Fibroblast of lung (primary cell): Measurements from ENCODE around the gene ENPP4. TPM values are rescaled to one million over a fixed set of nuclear protein-coding genes. Genes with fewer than 3 reads are reported as not detected.

Experiments used
- DNase-seq, 2 donors: peaks; one replicate each; pipeline versions ENCODE4 v3.0.0 to v3.0.0-alpha.2; 2010; ENCODE audit warnings: low read depth in 2 of 2
- H2AFZ ChIP-seq: 2 replicates; pipeline ENCODE4 v1.5.1; 2012; ENCODE audit warnings: low read length, control low read depth, inconsistent platforms
- H3K27ac ChIP-seq: 2 replicates; pipeline ENCODE4 v1.5.1; 2011; ENCODE audit warnings: low read length, control low read depth; ENCODE audit not compliant: insufficient read depth
- H3K27me3 ChIP-seq: 2 replicates; pipeline ENCODE4 v1.5.1; 2011; ENCODE audit warnings: mild to moderate bottlenecking, low read length; ENCODE audit not compliant: control insufficient read depth, insufficient read depth
- H3K36me3 ChIP-seq: 2 replicates; pipeline ENCODE4 v1.5.1; 2011; ENCODE audit warnings: low read length; ENCODE audit not compliant: control insufficient read depth, insufficient read depth
- H3K4me1 ChIP-seq: 2 replicates; pipeline ENCODE4 v1.5.1; 2011; ENCODE audit warnings: low read length; ENCODE audit not compliant: control insufficient read depth, insufficient read depth; ENCODE audit errors: extremely low read depth
- H3K4me2 ChIP-seq: 2 replicates; pipeline ENCODE4 v1.5.1; 2011; ENCODE audit warnings: low read length, control low read depth; ENCODE audit not compliant: insufficient read depth; ENCODE audit errors: extremely low read depth
- H3K4me3 ChIP-seq, 4 experiments: fragments of 200-600 bp in 1 of 4; sonication (generic) in 1 of 4; replicated peaks in 1 of 4; 2 replicates each; pipeline ENCODE4 v1.5.1; 2011 to 2016; ENCODE audit warnings: low read length in 4 of 4, low read depth in 3 of 4, mild to moderate bottlenecking in 3 of 4, control low read depth in 2 of 4, inconsistent platforms in 1 of 4, mixed read lengths in 1 of 4; ENCODE audit not compliant: insufficient read depth in 1 of 4; ENCODE audit errors: control extremely low read depth in 1 of 4
- H3K79me2 ChIP-seq: 2 replicates; pipeline ENCODE4 v1.5.1; 2012; ENCODE audit warnings: mild to moderate bottlenecking, low read length, inconsistent platforms; ENCODE audit not compliant: control insufficient read depth, insufficient read depth
- H3K9ac ChIP-seq: 2 replicates; pipeline ENCODE4 v1.5.1; 2011; ENCODE audit warnings: mild to moderate bottlenecking, low read length, control low read depth; ENCODE audit not compliant: insufficient read depth
- H3K9me3 ChIP-seq: 2 replicates; pipeline ENCODE4 v1.5.1; 2012; ENCODE audit warnings: low read depth, low read length; ENCODE audit not compliant: control insufficient read depth, insufficient read depth
- H4K20me1 ChIP-seq: 2 replicates; pipeline ENCODE4 v1.5.1; 2011; ENCODE audit warnings: low read length; ENCODE audit not compliant: control insufficient read depth, insufficient read depth; ENCODE audit errors: extremely low read depth
- CTCF ChIP-seq, 2 donors: IDR thresholded peaks in 1 of 2; conservative IDR thresholded peaks in 1 of 2; 1 replicate in 1 of 2; 2 replicates in 1 of 2; pipeline ENCODE4 v1.5.1; 2011 to 2012; ENCODE audit warnings: low read length in 2 of 2, control low read depth in 1 of 2, inconsistent platforms in 1 of 2, low read depth in 1 of 2, mild to moderate bottlenecking in 1 of 2
- EZH2 ChIP-seq: IDR thresholded peaks from 2 replicates; pipeline ENCODE4 v1.5.1; 2012; ENCODE audit warnings: low read length, control low read depth, mild to moderate bottlenecking; ENCODE audit errors: missing control alignments
- polyA plus RNA-seq, 2 donors: library from polyadenylated mRNA; depleted of rRNA in 1 of 2; stranded (reverse) in 1 of 2; unstranded in 1 of 2; fragments of >200 nt; gene quantifications; 2 replicates each; pipeline ENCODE4 v1.2.1, GENCODE V29; 2011 to 2012; ENCODE audit warnings: missing spikeins in 1 of 2
- total RNA-seq: library from RNA; depleted of rRNA; stranded (reverse); fragments of >200 nt; gene quantifications from 2 replicates; pipeline ENCODE4 v1.2.1, GENCODE V29; 2014

ENPP4 gene
- total and polyA plus RNA-seq, 2 donors (not counting 1 experiment from before 2014, with no cell fraction given), result 2.7 to 4.0 TPM

- Histone ChIP-seq H3K36me3 (no peaks in the 10 kb centered on the region), H3K9ac (no peak overlapping the region), H3K27ac (no peak overlapping the region), H4K20me1 (no peaks in the 10 kb centered on the region), H3K4me1 (no peaks in the 10 kb centered on the region), H3K27me3 (no peaks in the 10 kb centered on the region), H3K4me3 (no peak overlapping the region), H2AFZ (no peak overlapping the region), H3K4me2 (no peak overlapping the region), H3K9me3 (no peaks in the 10 kb centered on the region), H3K79me2 (no peaks in the 10 kb centered on the region)
- no peak for TF ChIP-seq CTCF (conservative IDR thresholded peaks at IDR 0.05 in 1 of 2, IDR thresholded peaks at IDR 0.05 in 1 of 2; ENCODE audit: low read depth in 1 of 2, low read length in 2 of 2)
- TF ChIP-seq EZH2, result no peak
- no peak for DNase-seq
These were observed 45.7 kb downstream of the ENPP4 start for GRCh38 chr6:46175446-46175845.

- no peak overlapping the region for H3K27ac ChIP-seq
- H2AFZ ChIP-seq, result no peak overlapping the region
- no peaks in the 10 kb centered on the region for H3K27me3 ChIP-seq
- no peaks in the 10 kb centered on the region for H3K79me2 ChIP-seq
- H3K9me3 ChIP-seq, result no peaks in the 10 kb centered on the region
- no peaks in the 10 kb centered on the region for H3K4me1 ChIP-seq
- H3K4me2 ChIP-seq, result no peak overlapping the region
- H3K4me3 ChIP-seq, result no peak overlapping the region
- H3K36me3 ChIP-seq, result no peaks in the 10 kb centered on the region
- no peak for DNase-seq
- H3K9ac ChIP-seq, result no peak overlapping the region
- H4K20me1 ChIP-seq, result no peaks in the 10 kb centered on the region
- TF ChIP-seq EZH2 (no peak), CTCF (conservative IDR thresholded peaks at IDR 0.05 in 1 of 2, IDR thresholded peaks at IDR 0.05 in 1 of 2; ENCODE audit: low read depth in 1 of 2, low read length in 2 of 2) (no peak)
These were observed 46.2 kb downstream of the ENPP4 start for GRCh38 chr6:46175976-46176375.

GRCh38 chr6:46184114-46184513 is 54.3 kb downstream of the ENPP4 start:
- Histone ChIP-seq H3K4me2 (peak overlapping the region; percentile 59), H3K36me3 (no peaks in the 10 kb centered on the region), H3K9ac (no peak overlapping the region), H4K20me1 (no peaks in the 10 kb centered on the region), H3K27me3 (no peaks in the 10 kb centered on the region), H3K4me1 (peaks cover 7% of the 10 kb centered on the region), H2AFZ (no peak overlapping the region), H3K79me2 (no peaks in the 10 kb centered on the region), H3K4me3 (no peak overlapping the region), H3K9me3 (no peaks in the 10 kb centered on the region), H3K27ac (no peak overlapping the region)
- peak in 1 of 2 donors; percentile 18 for TF ChIP-seq CTCF (conservative IDR thresholded peaks at IDR 0.05 in 1 of 2, IDR thresholded peaks at IDR 0.05 in 1 of 2; ENCODE audit: low read depth in 1 of 2, low read length in 2 of 2)
- no peak for TF ChIP-seq EZH2
- peak; percentile 69 to 92 for DNase-seq
